ENCODE data around the gene ATG12. TPM values are rescaled to one million over a fixed set of nuclear protein-coding genes. Genes with fewer than 3 reads are reported as not detected.
"Not testable (repeated sequence)": the region's sequence is repeated elsewhere in the genome, so short reads cannot be mapped to it uniquely, and the experiment has no call there.

ATG12 gene
- total RNA-seq (2021) (39.8 and 48.7 TPM in 2 replicates), Bru-seq, nascent RNA (percentile 95 among the genes with signal in this experiment), BruChase-seq, experiment 1, labeled RNA remaining after a 2-hour chase (percentile 97 among the genes with signal in this experiment), BruChase-seq, experiment 2, labeled RNA remaining after a 6-hour chase (percentile 92 among the genes with signal in this experiment)
- long read RNA-seq, full-length matches to known transcripts: 88 of 98 reads
- long read RNA-seq, partial matches to known transcripts: 2 of 98 reads
- long read RNA-seq, other reads (novel, unspliced or antisense): 8 of 98 reads

- H3F3A ChIP-seq (ENCODE audit: insufficient read depth, low read depth): no peaks in the 10 kb centered on the region
- peak within 1 kb of the TSS; percentile 85 for H2AFZ ChIP-seq
- peaks cover 69% of the 10 kb centered on the region for H3K79me2 ChIP-seq (ENCODE audit: low read depth)
- intact Hi-C loops (cut with micrococcal nuclease; ENCODE audit: unreplicated experiment): loop anchor here (1.0 to 5.0 kb wide), 5 partner anchors 191 to 744 kb away; partner anchors contain the start of genes ARL14EPL and TMED7
- no peaks in the 10 kb centered on the region for H3K9me2 ChIP-seq (ENCODE audit: insufficient read depth)
- TSS peak; percentile 46 for BruUV-seq (replicated peaks)
- H3K27me3 ChIP-seq (ENCODE audit: insufficient read depth, low read depth): no peaks in the 10 kb centered on the region
- peaks cover 20% of the 10 kb centered on the region for H4K20me1 ChIP-seq (ENCODE audit: insufficient read depth)
- peak within 1 kb of the TSS; percentile 88 for H3K4me3 ChIP-seq
- TF ChIP-seq CTCF (conservative IDR thresholded peaks at IDR 0.05) (no peak; the same call in 1 of the 2 replicates), EZH2 (IDR thresholded peaks at IDR 0.05; ENCODE audit: low read depth) (no peak)
- H3K4me2 ChIP-seq: peak within 1 kb of the TSS; percentile 95
- H3K27ac ChIP-seq: peak within 1 kb of the TSS; percentile 89
- peaks cover 14% of the 10 kb centered on the region for H3K36me3 ChIP-seq (ENCODE audit: low read depth)
- POLR2A ChIA-PET (ENCODE audit: unreplicated experiment): interaction anchor here (0.7 kb wide), 1 partner anchor 297 kb away, joined by 9 read pairs; no protein-coding TSS in a partner anchor
- DNase-seq: peak; percentile 81 to 89
- no peaks in the 10 kb centered on the region; the same call in 1 of the 2 replicates for H3K9me3 ChIP-seq (ENCODE audit: insufficient read depth, low read depth)
- H3K4me1 ChIP-seq (replicated peaks; ENCODE audit: insufficient read depth): peaks cover 35% of the 10 kb centered on the region
- CTCF ChIA-PET: no interaction called here
Observed at GRCh38 chr5:115841382-115842088, at the start of gene ATG12, which contains the start of gene AP3S1. ATG12 (minus strand) TSS chr5:115841565; CDS start chr5:115841552, 13 bp downstream. AP3S1 (plus strand) TSS chr5:115841935; CDS start chr5:115842038, 103 bp downstream.

GRCh38 chr5:115888027-115888426 is 46.7 kb upstream of the ATG12 start:
- no peak overlapping the region for H3K4me3 ChIP-seq
- ChIA-PET CTCF (interaction anchor here (0.8 to 1.0 kb wide), 2 partner anchors 144 to 180 kb away, joined by 3 read pairs; no protein-coding TSS in a partner anchor), POLR2A (ENCODE audit: unreplicated experiment) (no interaction called here)
- H3K27ac ChIP-seq: no peak overlapping the region
- H3K4me1 ChIP-seq (replicated peaks; ENCODE audit: insufficient read depth): no peaks in the 10 kb centered on the region
- no peaks in the 10 kb centered on the region for H3F3A ChIP-seq (ENCODE audit: insufficient read depth, low read depth)
- DNase-seq: no peak
- H3K79me2 ChIP-seq (ENCODE audit: low read depth): no peaks in the 10 kb centered on the region
- no peak overlapping the region for H2AFZ ChIP-seq
- TF ChIP-seq CTCF (conservative IDR thresholded peaks at IDR 0.05) (peak; percentile 66), EZH2 (IDR thresholded peaks at IDR 0.05; ENCODE audit: low read depth) (no peak)
- H3K4me2 ChIP-seq: no peak overlapping the region
- intact Hi-C loops (cut with micrococcal nuclease; ENCODE audit: unreplicated experiment): loop anchor here (1.0 kb wide), 1 partner anchor 180 kb away; no protein-coding TSS in a partner anchor
- H3K36me3 ChIP-seq (ENCODE audit: low read depth): no peaks in the 10 kb centered on the region
- H3K9me3 ChIP-seq (ENCODE audit: insufficient read depth, low read depth): no peaks in the 10 kb centered on the region
- no peaks in the 10 kb centered on the region for H3K27me3 ChIP-seq (ENCODE audit: insufficient read depth, low read depth)
- no TSS peak for BruUV-seq (replicated peaks)
- no peaks in the 10 kb centered on the region for H4K20me1 ChIP-seq (ENCODE audit: insufficient read depth)
- no peaks in the 10 kb centered on the region for H3K9me2 ChIP-seq (ENCODE audit: insufficient read depth)

- H3K4me2 ChIP-seq; BruUV-seq (replicated peaks); H3K9me3 ChIP-seq (ENCODE audit: insufficient read depth, low read depth); DNase-seq; H2AFZ ChIP-seq; H3K36me3 ChIP-seq (ENCODE audit: low read depth); H3K79me2 ChIP-seq (ENCODE audit: low read depth); H3K4me1 ChIP-seq (replicated peaks; ENCODE audit: insufficient read depth); H3K9me2 ChIP-seq (ENCODE audit: insufficient read depth); CTCF ChIA-PET; intact Hi-C loops (cut with micrococcal nuclease; ENCODE audit: unreplicated experiment); H3K27ac ChIP-seq; H3K27me3 ChIP-seq (ENCODE audit: insufficient read depth, low read depth); H4K20me1 ChIP-seq (ENCODE audit: insufficient read depth); H3F3A ChIP-seq (ENCODE audit: insufficient read depth, low read depth); POLR2A ChIA-PET (ENCODE audit: unreplicated experiment); H3K4me3 ChIP-seq: not testable (repeated sequence)
Observed at GRCh38 chr5:115885208-115885607, 43.8 kb upstream of the ATG12 start.

All from PC-9 (cell line).